KMS-11 (cell line): Measurements from ENCODE around the gene NFXL1.

Source experiments
- H2AFZ ChIP-seq: fragments of 200-600 bp; sonication (generic); 2 replicates; pipeline ENCODE4 v1.6.1; 2016; ENCODE audit warnings: antibody characterized with exemption, mixed run types, low read depth
- H3K27ac ChIP-seq: fragments of 200-600 bp; sonication (generic); 2 replicates; pipeline ENCODE4 v1.6.1; 2016; ENCODE audit warnings: mild to moderate bottlenecking, mixed run types
- H3K27me3 ChIP-seq: fragments of 200-600 bp; sonication (generic); 2 replicates; pipeline ENCODE4 v1.6.1; 2017; ENCODE audit warnings: mild to moderate bottlenecking, low read depth, mixed run types, moderate library complexity; ENCODE audit not compliant: insufficient read depth
- H3K36me3 ChIP-seq: fragments of 200-600 bp; sonication (generic); 2 replicates; pipeline ENCODE4 v1.6.1; 2017; ENCODE audit warnings: mild to moderate bottlenecking, mixed run types; ENCODE audit not compliant: insufficient read depth
- H3K4me1 ChIP-seq: fragments of 200-600 bp; sonication (generic); 2 replicates; pipeline ENCODE4 v1.6.1; 2016; ENCODE audit warnings: mild to moderate bottlenecking, low read depth, mixed run types; ENCODE audit not compliant: poor library complexity, severe bottlenecking
- H3K4me2 ChIP-seq: fragments of 200-600 bp; sonication (generic); 2 replicates; pipeline ENCODE4 v1.7.0; 2016; ENCODE audit warnings: mild to moderate bottlenecking, mixed run types
- H3K4me3 ChIP-seq: fragments of 200-600 bp; sonication (generic); IDR thresholded peaks from 2 replicates; pipeline ENCODE4 v1.6.1; 2017; ENCODE audit warnings: low read depth, low read length, mixed read lengths; ENCODE audit not compliant: insufficient read depth
- H3K79me2 ChIP-seq: fragments of 200-600 bp; sonication (generic); 2 replicates; pipeline ENCODE4 v1.6.1; 2016; ENCODE audit warnings: low read depth, mixed run types; ENCODE audit not compliant: insufficient read depth
- H3K9ac ChIP-seq: fragments of 200-600 bp; sonication (generic); 2 replicates; pipeline ENCODE4 v1.6.1; 2016; ENCODE audit warnings: mild to moderate bottlenecking, mixed run types
- H4K20me1 ChIP-seq: fragments of 200-600 bp; sonication (generic); 2 replicates; pipeline ENCODE4 v1.6.1; 2016; ENCODE audit warnings: mild to moderate bottlenecking, mixed run types; ENCODE audit not compliant: insufficient read depth
- CTCF ChIP-seq: fragments of 200-600 bp; sonication (generic); conservative IDR thresholded peaks from 2 replicates; pipeline ENCODE4 v1.6.1; 2017; ENCODE audit warnings: low read depth, mild to moderate bottlenecking, antibody characterized with exemption, low read length, moderate library complexity, mixed read lengths

The NFXL1 gene

GRCh38 chr4:47830265-47831025 is 83.9 kb downstream of the NFXL1 start:
- H3K36me3 ChIP-seq = no peaks in the 10 kb centered on the region
- H3K9ac ChIP-seq = no peak overlapping the region
- H3K27me3 ChIP-seq = no peaks in the 10 kb centered on the region
- no peaks in the 10 kb centered on the region for H3K4me1 ChIP-seq
- H3K4me2 ChIP-seq = no peak overlapping the region
- no peak overlapping the region for H3K4me3 ChIP-seq
- no peak for TF ChIP-seq CTCF
- no peaks in the 10 kb centered on the region for H4K20me1 ChIP-seq
- H3K79me2 ChIP-seq = no peaks in the 10 kb centered on the region
- no peak overlapping the region for H2AFZ ChIP-seq
- no peak overlapping the region for H3K27ac ChIP-seq

- Histone ChIP-seq H3K36me3 (no peaks in the 10 kb centered on the region), H3K27ac (no peak overlapping the region), H3K79me2 (no peaks in the 10 kb centered on the region), H2AFZ (no peak overlapping the region), H3K4me3 (no peak overlapping the region), H3K4me1 (no peaks in the 10 kb centered on the region), H3K4me2 (no peak overlapping the region), H3K27me3 (no peaks in the 10 kb centered on the region), H3K9ac (no peak overlapping the region), H4K20me1 (no peaks in the 10 kb centered on the region)
- no peak for TF ChIP-seq CTCF
These were observed 84.9 kb downstream of the NFXL1 start for GRCh38 chr4:47829438-47829837.

- H3K27me3 ChIP-seq = no peaks in the 10 kb centered on the region
- H3K9ac ChIP-seq = no peak overlapping the region
- H3K79me2 ChIP-seq = no peaks in the 10 kb centered on the region
- H3K27ac ChIP-seq = no peak overlapping the region
- no peak overlapping the region for H3K4me2 ChIP-seq
- no peaks in the 10 kb centered on the region for H4K20me1 ChIP-seq
- no peak for TF ChIP-seq CTCF
- no peak overlapping the region for H3K4me3 ChIP-seq
- no peak overlapping the region for H2AFZ ChIP-seq
- no peaks in the 10 kb centered on the region for H3K4me1 ChIP-seq
- H3K36me3 ChIP-seq = no peaks in the 10 kb centered on the region
These were observed 86.9 kb downstream of the NFXL1 start for GRCh38 chr4:47827343-47828047.

GRCh38 chr4:47824840-47825239 is 89.5 kb downstream of the NFXL1 start:
- H3K9ac ChIP-seq = no peak overlapping the region
- H3K4me3 ChIP-seq = no peak overlapping the region
- no peak overlapping the region for H2AFZ ChIP-seq
- no peak overlapping the region for H3K27ac ChIP-seq
- no peak for TF ChIP-seq CTCF
- H4K20me1 ChIP-seq = no peaks in the 10 kb centered on the region
- H3K36me3 ChIP-seq = no peaks in the 10 kb centered on the region
- H3K79me2 ChIP-seq = no peaks in the 10 kb centered on the region
- H3K4me1 ChIP-seq = no peaks in the 10 kb centered on the region
- no peak overlapping the region for H3K4me2 ChIP-seq
- no peaks in the 10 kb centered on the region for H3K27me3 ChIP-seq
